Measurements from ENCODE around the gene DHX57.

The DHX57 gene

GRCh38 chr2:38789691-38790090 lies 86.0 kb downstream of the DHX57 start:
- H3K27me3 ChIP-seq (ENCODE audit: insufficient read depth, poor library complexity, severe bottlenecking): no peaks in the 10 kb centered on the region
- DNase-seq (ENCODE audit: low read depth in 1 of 2, low spot score in 1 of 2): no peak
- TF ChIP-seq, protein P1, sequence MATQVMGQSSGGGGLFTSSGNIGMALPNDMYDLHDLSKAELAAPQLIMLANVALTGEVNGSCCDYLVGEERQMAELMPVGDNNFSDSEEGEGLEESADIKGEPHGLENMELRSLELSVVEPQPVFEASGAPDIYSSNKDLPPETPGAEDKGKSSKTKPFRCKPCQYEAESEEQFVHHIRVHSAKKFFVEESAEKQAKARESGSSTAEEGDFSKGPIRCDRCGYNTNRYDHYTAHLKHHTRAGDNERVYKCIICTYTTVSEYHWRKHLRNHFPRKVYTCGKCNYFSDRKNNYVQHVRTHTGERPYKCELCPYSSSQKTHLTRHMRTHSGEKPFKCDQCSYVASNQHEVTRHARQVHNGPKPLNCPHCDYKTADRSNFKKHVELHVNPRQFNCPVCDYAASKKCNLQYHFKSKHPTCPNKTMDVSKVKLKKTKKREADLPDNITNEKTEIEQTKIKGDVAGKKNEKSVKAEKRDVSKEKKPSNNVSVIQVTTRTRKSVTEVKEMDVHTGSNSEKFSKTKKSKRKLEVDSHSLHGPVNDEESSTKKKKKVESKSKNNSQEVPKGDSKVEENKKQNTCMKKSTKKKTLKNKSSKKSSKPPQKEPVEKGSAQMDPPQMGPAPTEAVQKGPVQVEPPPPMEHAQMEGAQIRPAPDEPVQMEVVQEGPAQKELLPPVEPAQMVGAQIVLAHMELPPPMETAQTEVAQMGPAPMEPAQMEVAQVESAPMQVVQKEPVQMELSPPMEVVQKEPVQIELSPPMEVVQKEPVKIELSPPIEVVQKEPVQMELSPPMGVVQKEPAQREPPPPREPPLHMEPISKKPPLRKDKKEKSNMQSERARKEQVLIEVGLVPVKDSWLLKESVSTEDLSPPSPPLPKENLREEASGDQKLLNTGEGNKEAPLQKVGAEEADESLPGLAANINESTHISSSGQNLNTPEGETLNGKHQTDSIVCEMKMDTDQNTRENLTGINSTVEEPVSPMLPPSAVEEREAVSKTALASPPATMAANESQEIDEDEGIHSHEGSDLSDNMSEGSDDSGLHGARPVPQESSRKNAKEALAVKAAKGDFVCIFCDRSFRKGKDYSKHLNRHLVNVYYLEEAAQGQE (IDR thresholded peaks at IDR 0.05; ENCODE audit: insufficient replicate concordance, low read depth): no peak
- H3K4me3 ChIP-seq (replicated peaks; ENCODE audit: insufficient read depth, low read length): no peak overlapping the region
- no peak overlapping the region for H3K27ac ChIP-seq (replicated peaks)

- DNase-seq (ENCODE audit: low read depth in 1 of 2, low spot score in 1 of 2): no peak
Measured at GRCh38 chr2:38788306-38788705, 87.4 kb downstream of the DHX57 start.

GRCh38 chr2:38783586-38783985 lies 92.1 kb downstream of the DHX57 start:
- TF ChIP-seq CTCF (IDR thresholded peaks at IDR 0.05; ENCODE audit: insufficient read depth, low read length): no peak
- no peak for TF ChIP-seq GABPA (IDR thresholded peaks at IDR 0.05; ENCODE audit: low read depth)
- no peak for TF ChIP-seq POLR2AphosphoS5 (IDR thresholded peaks at IDR 0.05; ENCODE audit: low read depth)
- TF ChIP-seq SPI1 (IDR thresholded peaks at IDR 0.05; ENCODE audit: borderline replicate concordance, low read depth): no peak
- TF ChIP-seq, protein P1 (IDR thresholded peaks at IDR 0.05; ENCODE audit: insufficient replicate concordance, low read depth): no peak
- Histone ChIP-seq H3K27ac (replicated peaks) (no peak overlapping the region), H3K27me3 (ENCODE audit: insufficient read depth, poor library complexity, severe bottlenecking) (no peaks in the 10 kb centered on the region), H3K4me3 (replicated peaks; ENCODE audit: insufficient read depth, low read length) (no peak overlapping the region)
- no peak for DNase-seq (ENCODE audit: low read depth in 1 of 2, low spot score in 1 of 2)

More at GRCh38 chr2:38788306-38788705, 87.4 kb downstream of the DHX57 start:
- TF ChIP-seq GABPA (IDR thresholded peaks at IDR 0.05; ENCODE audit: low read depth) (no peak), POLR2AphosphoS5 (IDR thresholded peaks at IDR 0.05; ENCODE audit: low read depth) (no peak), CTCF (IDR thresholded peaks at IDR 0.05; ENCODE audit: insufficient read depth, low read length) (no peak), SPI1 (IDR thresholded peaks at IDR 0.05; ENCODE audit: borderline replicate concordance, low read depth) (no peak)
- TF ChIP-seq, protein P1 (IDR thresholded peaks at IDR 0.05; ENCODE audit: insufficient replicate concordance, low read depth): no peak
- Histone ChIP-seq H3K27ac (replicated peaks) (no peak overlapping the region), H3K27me3 (ENCODE audit: insufficient read depth, poor library complexity, severe bottlenecking) (no peaks in the 10 kb centered on the region), H3K4me3 (replicated peaks; ENCODE audit: insufficient read depth, low read length) (no peak overlapping the region)

GRCh38 chr2:38778687-38779082 lies 97.0 kb downstream of the DHX57 start:
- H3K27ac ChIP-seq (replicated peaks): peak overlapping the region; percentile 48
- no peaks in the 10 kb centered on the region for H3K27me3 ChIP-seq (ENCODE audit: insufficient read depth, poor library complexity, severe bottlenecking)
- TF ChIP-seq GABPA (IDR thresholded peaks at IDR 0.05; ENCODE audit: low read depth) (no peak), CTCF (IDR thresholded peaks at IDR 0.05; ENCODE audit: insufficient read depth, low read length) (no peak), POLR2AphosphoS5 (IDR thresholded peaks at IDR 0.05; ENCODE audit: low read depth) (no peak), SPI1 (IDR thresholded peaks at IDR 0.05; ENCODE audit: borderline replicate concordance, low read depth) (no peak)
- TF ChIP-seq, protein P1 (IDR thresholded peaks at IDR 0.05; ENCODE audit: insufficient replicate concordance, low read depth): no peak
- no peak for DNase-seq (ENCODE audit: low read depth in 1 of 2, low spot score in 1 of 2)
- peak overlapping the region; percentile 54 for H3K4me3 ChIP-seq (replicated peaks; ENCODE audit: insufficient read depth, low read length)

Measured in HL-60 (cell line).